ENCODE measurements around the gene RAB32.

DNA sequence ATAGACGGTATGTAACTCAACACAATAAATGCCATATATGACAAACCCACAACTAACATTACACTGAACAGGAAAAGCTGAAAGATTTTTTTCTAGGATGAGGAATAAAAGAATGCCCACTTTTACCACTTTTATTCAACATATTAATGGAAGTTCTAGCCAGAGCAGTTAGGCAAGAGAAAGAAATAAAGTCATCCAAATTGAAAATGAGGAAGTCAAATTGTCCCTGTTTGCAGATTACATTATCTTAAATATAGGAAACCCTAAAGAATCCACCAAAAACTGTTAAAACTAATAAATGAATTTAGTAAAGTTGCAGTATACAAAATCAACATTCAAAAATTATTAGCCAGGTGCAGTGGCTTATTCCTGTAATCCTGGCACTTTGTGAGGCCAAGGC, 30.6 kb downstream of the RAB32 start:
- TF ChIP-seq, protein P1, sequence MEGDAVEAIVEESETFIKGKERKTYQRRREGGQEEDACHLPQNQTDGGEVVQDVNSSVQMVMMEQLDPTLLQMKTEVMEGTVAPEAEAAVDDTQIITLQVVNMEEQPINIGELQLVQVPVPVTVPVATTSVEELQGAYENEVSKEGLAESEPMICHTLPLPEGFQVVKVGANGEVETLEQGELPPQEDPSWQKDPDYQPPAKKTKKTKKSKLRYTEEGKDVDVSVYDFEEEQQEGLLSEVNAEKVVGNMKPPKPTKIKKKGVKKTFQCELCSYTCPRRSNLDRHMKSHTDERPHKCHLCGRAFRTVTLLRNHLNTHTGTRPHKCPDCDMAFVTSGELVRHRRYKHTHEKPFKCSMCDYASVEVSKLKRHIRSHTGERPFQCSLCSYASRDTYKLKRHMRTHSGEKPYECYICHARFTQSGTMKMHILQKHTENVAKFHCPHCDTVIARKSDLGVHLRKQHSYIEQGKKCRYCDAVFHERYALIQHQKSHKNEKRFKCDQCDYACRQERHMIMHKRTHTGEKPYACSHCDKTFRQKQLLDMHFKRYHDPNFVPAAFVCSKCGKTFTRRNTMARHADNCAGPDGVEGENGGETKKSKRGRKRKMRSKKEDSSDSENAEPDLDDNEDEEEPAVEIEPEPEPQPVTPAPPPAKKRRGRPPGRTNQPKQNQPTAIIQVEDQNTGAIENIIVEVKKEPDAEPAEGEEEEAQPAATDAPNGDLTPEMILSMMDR (IDR thresholded peaks at IDR 0.05 in 4 of 5, conservative IDR thresholded peaks at IDR 0.05 in 1 of 5): no peak
- no peak for TF ChIP-seq POLR2A (IDR thresholded peaks at IDR 0.05)
